Measurements from ENCODE around the gene IL1R2. TPM values are rescaled to one million over a fixed set of nuclear protein-coding genes. Genes with fewer than 3 reads are reported as not detected.
A peak's percentile ranks its signal among the peaks of the same experiment; 100 is the strongest.

IL1R2 gene
- total RNA-seq, 4 donors from 2014 or later: 2.3 to 18.2 (median 7.0) TPM

DNA sequence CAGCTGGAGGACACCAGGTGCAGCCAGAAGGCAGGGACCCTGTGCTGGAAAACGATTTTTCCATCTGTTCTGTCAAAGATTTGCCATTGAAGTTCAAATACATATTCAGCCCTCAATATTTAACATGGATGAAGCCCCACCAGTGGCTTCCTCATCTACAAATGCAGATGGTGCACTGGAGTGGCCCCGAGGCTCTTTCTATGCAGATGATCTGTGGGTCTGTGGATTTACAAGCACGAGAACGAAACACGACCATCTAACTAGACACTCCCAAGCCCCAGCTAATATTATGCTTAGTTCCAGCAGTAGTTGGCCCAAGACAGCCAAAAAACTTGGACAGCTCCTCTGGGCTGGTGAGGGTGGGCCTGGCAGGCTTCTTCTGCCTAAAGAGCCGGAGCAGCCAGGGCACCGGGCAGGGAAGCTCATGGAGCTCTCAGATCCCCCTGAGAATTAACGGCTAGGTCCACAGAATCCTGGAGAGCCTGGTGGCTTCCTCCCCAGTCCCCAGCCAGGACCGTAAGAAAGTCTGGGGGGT lies 9.2 kb upstream of the IL1R2 start:
- DNase-seq: no peak
- TF ChIP-seq, protein P1, sequence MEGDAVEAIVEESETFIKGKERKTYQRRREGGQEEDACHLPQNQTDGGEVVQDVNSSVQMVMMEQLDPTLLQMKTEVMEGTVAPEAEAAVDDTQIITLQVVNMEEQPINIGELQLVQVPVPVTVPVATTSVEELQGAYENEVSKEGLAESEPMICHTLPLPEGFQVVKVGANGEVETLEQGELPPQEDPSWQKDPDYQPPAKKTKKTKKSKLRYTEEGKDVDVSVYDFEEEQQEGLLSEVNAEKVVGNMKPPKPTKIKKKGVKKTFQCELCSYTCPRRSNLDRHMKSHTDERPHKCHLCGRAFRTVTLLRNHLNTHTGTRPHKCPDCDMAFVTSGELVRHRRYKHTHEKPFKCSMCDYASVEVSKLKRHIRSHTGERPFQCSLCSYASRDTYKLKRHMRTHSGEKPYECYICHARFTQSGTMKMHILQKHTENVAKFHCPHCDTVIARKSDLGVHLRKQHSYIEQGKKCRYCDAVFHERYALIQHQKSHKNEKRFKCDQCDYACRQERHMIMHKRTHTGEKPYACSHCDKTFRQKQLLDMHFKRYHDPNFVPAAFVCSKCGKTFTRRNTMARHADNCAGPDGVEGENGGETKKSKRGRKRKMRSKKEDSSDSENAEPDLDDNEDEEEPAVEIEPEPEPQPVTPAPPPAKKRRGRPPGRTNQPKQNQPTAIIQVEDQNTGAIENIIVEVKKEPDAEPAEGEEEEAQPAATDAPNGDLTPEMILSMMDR (IDR thresholded peaks at IDR 0.05): no peak
- TF ChIP-seq POLR2A (IDR thresholded peaks at IDR 0.05): no peak
- no peaks in the 10 kb centered on the region for H3K36me3 ChIP-seq
- no peak overlapping the region for H3K4me3 ChIP-seq
- no peaks in the 10 kb centered on the region for H3K4me1 ChIP-seq
- H3K27me3 ChIP-seq: no peaks in the 10 kb centered on the region
- H3K9me3 ChIP-seq: no peaks in the 10 kb centered on the region
- H3K27ac ChIP-seq: no peak overlapping the region

DNA sequence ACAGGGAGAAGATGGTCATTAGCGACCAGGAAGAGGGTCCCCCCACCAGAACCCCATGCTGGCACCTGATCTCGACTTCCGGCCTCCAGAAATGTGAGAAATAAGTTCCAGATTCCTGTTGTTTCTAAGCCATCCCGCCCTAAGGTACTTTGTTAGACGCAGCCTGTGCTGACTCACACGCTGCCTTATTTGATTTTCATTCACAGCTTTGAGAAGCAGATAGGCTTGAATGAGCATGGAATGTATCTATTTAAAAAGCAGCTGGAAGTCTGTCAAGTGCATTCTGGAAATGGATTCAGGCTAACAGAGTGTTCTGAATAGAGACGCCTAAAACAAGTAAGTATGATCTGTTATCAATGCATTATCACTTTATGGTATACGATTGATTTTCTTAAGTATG lies 8.3 kb upstream of the IL1R2 start:
- Histone ChIP-seq H3K4me3 (no peak overlapping the region), H3K9me3 (no peaks in the 10 kb centered on the region), H3K4me1 (no peaks in the 10 kb centered on the region), H3K27me3 (no peaks in the 10 kb centered on the region), H3K36me3 (no peaks in the 10 kb centered on the region), H3K27ac (no peak overlapping the region)
- no peak for TF ChIP-seq POLR2A (IDR thresholded peaks at IDR 0.05)
- TF ChIP-seq, protein P1 (IDR thresholded peaks at IDR 0.05): no peak
- no peak for DNase-seq

DNA sequence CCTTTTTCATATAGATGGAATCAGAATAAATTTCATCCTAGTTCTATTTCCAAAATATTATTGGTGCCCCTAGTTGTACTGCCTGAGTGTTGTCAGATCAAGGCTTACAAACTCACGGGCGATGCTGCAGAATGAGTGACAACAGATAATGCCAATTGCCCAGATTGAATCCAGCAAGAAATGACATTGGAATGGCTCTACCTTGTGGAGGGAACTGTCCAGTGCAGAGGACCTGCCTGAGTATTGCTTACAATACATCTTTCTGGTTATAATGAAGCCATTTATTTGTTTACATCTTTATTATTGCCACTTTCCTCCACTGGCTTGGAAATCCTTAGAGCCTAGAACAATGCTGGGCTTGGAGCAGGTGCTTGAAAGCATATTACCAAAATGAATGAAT lies 7.8 kb upstream of the IL1R2 start:
- Histone ChIP-seq H3K27ac (no peak overlapping the region), H3K27me3 (no peaks in the 10 kb centered on the region), H3K4me3 (no peak overlapping the region), H3K36me3 (no peaks in the 10 kb centered on the region), H3K9me3 (no peaks in the 10 kb centered on the region), H3K4me1 (no peaks in the 10 kb centered on the region)
- no peak for DNase-seq
- no peak for TF ChIP-seq POLR2A (IDR thresholded peaks at IDR 0.05)
- TF ChIP-seq, protein P1 (IDR thresholded peaks at IDR 0.05): peak in 4 of 6 experiments; percentile 13 to 30 (median 20)

DNA sequence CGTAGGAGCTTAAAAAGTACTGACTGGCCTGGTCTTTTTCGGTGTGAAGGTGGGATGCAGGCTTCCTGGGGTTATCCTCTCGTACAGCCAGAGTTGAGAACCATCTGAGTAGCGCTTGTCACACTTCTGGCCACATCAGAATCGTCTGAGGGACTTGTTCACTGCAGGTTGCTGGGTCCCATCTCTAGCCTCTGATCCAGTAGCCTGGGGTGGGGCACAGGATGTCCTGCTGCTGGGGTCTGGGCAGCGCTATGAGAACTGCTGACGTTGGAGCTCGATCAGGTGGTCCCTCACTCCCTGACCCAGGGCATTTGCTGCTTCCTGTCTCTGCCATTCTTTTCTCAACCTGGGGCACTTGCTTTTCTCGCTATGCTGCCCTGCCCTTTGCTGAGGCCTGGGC lies 7.1 kb upstream of the IL1R2 start:
- TF ChIP-seq, protein P1 (IDR thresholded peaks at IDR 0.05): no peak
- TF ChIP-seq POLR2A (IDR thresholded peaks at IDR 0.05): no peak
- no peaks in the 10 kb centered on the region for H3K4me1 ChIP-seq
- no peaks in the 10 kb centered on the region for H3K36me3 ChIP-seq
- no peak for DNase-seq
- no peaks in the 10 kb centered on the region for H3K27me3 ChIP-seq
- H3K4me3 ChIP-seq: no peak overlapping the region
- no peaks in the 10 kb centered on the region for H3K9me3 ChIP-seq
- H3K27ac ChIP-seq: no peak overlapping the region

DNA sequence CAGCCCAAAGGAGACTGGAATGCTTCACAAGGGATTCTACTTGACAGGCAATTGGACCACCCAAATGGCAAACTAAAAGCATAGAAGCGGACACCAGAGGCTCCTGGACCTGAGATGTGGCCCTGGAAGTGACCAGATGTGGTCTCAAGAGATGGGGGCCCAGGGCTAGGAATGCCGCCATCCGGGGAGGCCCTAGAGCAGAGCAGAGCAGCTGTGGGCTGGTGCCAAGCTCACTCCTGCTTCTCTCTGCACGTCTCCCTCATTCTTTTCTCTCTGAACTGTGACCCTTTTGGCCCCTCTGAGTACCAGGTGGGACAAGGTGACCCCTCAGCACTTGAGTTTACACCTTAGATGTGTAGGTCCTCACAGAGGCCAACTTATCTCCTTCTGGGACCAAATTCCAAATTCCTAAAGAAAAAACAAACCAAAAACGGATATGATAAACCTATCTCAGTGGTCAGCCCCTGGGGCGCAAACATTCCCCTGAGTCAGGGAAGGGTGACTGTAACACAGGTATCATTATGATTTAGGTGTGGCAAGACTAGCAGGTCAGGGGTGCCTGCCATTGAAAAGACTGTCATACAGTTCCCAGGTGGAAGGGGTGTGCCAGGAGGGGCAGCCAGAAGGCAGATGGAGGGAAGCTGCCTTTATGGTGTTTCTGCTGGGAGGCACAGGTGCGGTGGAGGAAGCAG lies 6.5 kb upstream of the IL1R2 start:
- Histone ChIP-seq H3K27me3 (no peaks in the 10 kb centered on the region), H3K4me3 (no peak overlapping the region), H3K4me1 (no peaks in the 10 kb centered on the region), H3K36me3 (no peaks in the 10 kb centered on the region), H3K9me3 (no peaks in the 10 kb centered on the region), H3K27ac (no peak overlapping the region)
- TF ChIP-seq POLR2A (IDR thresholded peaks at IDR 0.05): no peak
- TF ChIP-seq, protein P1 (IDR thresholded peaks at IDR 0.05): no peak
- no peak for DNase-seq

Data from Peyer's patch (tissue), 4 donors.